CD4-positive, alpha-beta T cell (primary cell): ENCODE results near the gene FCRL6. TPM values are rescaled to one million over a fixed set of nuclear protein-coding genes. Genes with fewer than 3 reads are reported as not detected.

Experiments
- ATAC-seq: fragments of 200-7000 bp; cut with Tn5 transposase; one replicate; pipeline ENCODE4 v1.10.0; 2022; ENCODE audit warnings: mild to moderate bottlenecking; ENCODE audit not compliant: poor library complexity
- CTCF ChIA-PET: fragments of 350-600 bp; sonication (Branson Sonifier 250); formaldehyde crosslinking; loops from one replicate; lab custom pipeline; 2021; ENCODE audit warnings: antibody characterized with exemption, inconsistent platforms; lab: Charles Lee
- POLR2A ChIA-PET: fragments of 350-600 bp; sonication (Branson Sonifier 250); formaldehyde crosslinking; loops from one replicate; lab custom pipeline; 2021; ENCODE audit warnings: antibody characterized with exemption, inconsistent platforms; lab: Charles Lee
- DNase-seq, 14 experiments: peaks; one replicate each; pipeline ENCODE4 v3.0.0-alpha.2; 2013 to 2020; ENCODE audit warnings: mixed read lengths in 2 of 14
- H3K27ac ChIP-seq, 2 donors: one replicate each; pipeline versions ENCODE4 v1.5.1 to v1.7.0; 2013; ENCODE audit warnings: low read length in 2 of 2, low read depth in 1 of 2, mild to moderate bottlenecking in 1 of 2
- H3K27me3 ChIP-seq, 2 experiments: 1 replicate in 1 of 2; 2 replicates in 1 of 2; pipeline versions ENCODE4 v1.6.1 to v1.7.0; 2013; ENCODE audit warnings: low read length in 2 of 2, control low read depth in 1 of 2, mild to moderate bottlenecking in 1 of 2, moderate library complexity in 1 of 2; ENCODE audit not compliant: insufficient read depth in 2 of 2, control insufficient read depth in 1 of 2
- H3K36me3 ChIP-seq: one replicate; pipeline ENCODE4 v1.6.1; 2013; ENCODE audit warnings: low read length, control low read depth; ENCODE audit not compliant: insufficient read depth
- H3K4me1 ChIP-seq: one replicate; pipeline ENCODE4 v1.6.1; 2013; ENCODE audit warnings: low read length, control low read depth; ENCODE audit not compliant: insufficient read depth
- H3K4me3 ChIP-seq: one replicate; pipeline ENCODE4 v1.5.1; 2013; ENCODE audit warnings: mild to moderate bottlenecking, low read length, moderate library complexity
- H3K9me3 ChIP-seq, 2 experiments: 1 replicate in 1 of 2; 2 replicates in 1 of 2; pipeline versions ENCODE4 v1.6.1 to v1.7.0; 2013; ENCODE audit warnings: low read length in 2 of 2, mild to moderate bottlenecking in 2 of 2, control low read depth in 1 of 2, moderate library complexity in 1 of 2; ENCODE audit not compliant: control insufficient read depth in 1 of 2, insufficient read depth in 1 of 2
- H3K27ac Mint-ChIP-seq: one replicate; pipeline ENCODE4 v1.8.0; 2020; ENCODE audit warnings: mixed read lengths
- H3K27me3 Mint-ChIP-seq: one replicate; pipeline ENCODE4 v1.8.0; 2021; ENCODE audit warnings: mixed read lengths
- H3K36me3 Mint-ChIP-seq: one replicate; pipeline ENCODE4 v1.8.0; 2021; ENCODE audit warnings: low read depth, mixed read lengths
- H3K4me1 Mint-ChIP-seq: one replicate; pipeline ENCODE4 v1.8.0; 2021; ENCODE audit warnings: low read depth, mixed read lengths
- H3K4me3 Mint-ChIP-seq: one replicate; pipeline ENCODE4 v1.8.0; 2020; ENCODE audit warnings: mild to moderate bottlenecking, mixed read lengths
- H3K9me3 Mint-ChIP-seq: one replicate; pipeline ENCODE4 v1.8.0; 2020; ENCODE audit warnings: mixed read lengths
- intact Hi-C, 2 experiments: fragments of 100-400 bp; cut with DNase I in 1 of 2; cut with micrococcal nuclease in 1 of 2; formaldehyde crosslinking; loops; one replicate each; pipeline versions ENCODE4 v1.15.1 to v1.9.0; 2023 to 2025; cut with DNase I, micrococcal nuclease
- total RNA-seq, 174 experiments: library from RNA in 2 of 174; stranded (reverse) in 2 of 174; gene quantifications; one replicate each; pipeline ENCODE4 v1.2.3 and lab custom pipeline; 2021 to 2026
- TF ChIP-seq, protein P1 (sequence below): fragments of 200-600 bp; IDR thresholded peaks from one replicate; pipeline ENCODE4 v1.8.0; 2022; ENCODE audit warnings: antibody characterized with exemption, mild to moderate bottlenecking

Gene FCRL6
- total RNA-seq, 2 experiments from 2014 or later, result 0.28 to 0.52 TPM

DNA sequence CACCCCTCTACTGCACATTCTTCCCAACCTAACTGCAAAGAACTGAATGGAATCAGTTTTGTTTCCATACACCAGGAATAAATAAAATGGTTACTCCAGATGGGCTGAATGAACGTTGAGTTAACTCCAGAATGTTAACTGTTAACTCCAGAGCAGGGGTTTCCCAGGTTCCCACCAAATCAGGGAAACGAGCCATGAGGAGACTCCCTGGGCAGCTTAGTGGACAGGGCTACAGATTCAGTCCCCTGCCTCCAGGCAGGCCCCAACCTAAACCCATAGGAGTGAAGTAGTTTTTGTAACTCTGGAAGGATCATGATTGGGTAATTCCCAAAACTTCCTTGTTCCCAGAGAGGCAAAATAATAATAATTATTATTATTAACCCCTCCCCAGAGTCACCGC, 46.2 kb downstream of the FCRL6 start:
- Mint-ChIP-seq H3K27ac (no peak overlapping the region), H3K27me3 (no peaks in the 10 kb centered on the region), H3K36me3 (no peaks in the 10 kb centered on the region), H3K4me3 (no peak overlapping the region), H3K4me1 (peaks cover 6% of the 10 kb centered on the region), H3K9me3 (no peaks in the 10 kb centered on the region)
- Histone ChIP-seq H3K4me3 (no peak overlapping the region), H3K36me3 (no peaks in the 10 kb centered on the region), H3K27me3 (no peaks in the 10 kb centered on the region), H3K9me3 (no peaks in the 10 kb centered on the region), H3K4me1 (no peaks in the 10 kb centered on the region), H3K27ac (no peak overlapping the region)
- ATAC-seq (no peak), DNase-seq (no peak)
- ChIA-PET CTCF (no interaction called here), POLR2A (no interaction called here)
- TF ChIP-seq, protein P1, sequence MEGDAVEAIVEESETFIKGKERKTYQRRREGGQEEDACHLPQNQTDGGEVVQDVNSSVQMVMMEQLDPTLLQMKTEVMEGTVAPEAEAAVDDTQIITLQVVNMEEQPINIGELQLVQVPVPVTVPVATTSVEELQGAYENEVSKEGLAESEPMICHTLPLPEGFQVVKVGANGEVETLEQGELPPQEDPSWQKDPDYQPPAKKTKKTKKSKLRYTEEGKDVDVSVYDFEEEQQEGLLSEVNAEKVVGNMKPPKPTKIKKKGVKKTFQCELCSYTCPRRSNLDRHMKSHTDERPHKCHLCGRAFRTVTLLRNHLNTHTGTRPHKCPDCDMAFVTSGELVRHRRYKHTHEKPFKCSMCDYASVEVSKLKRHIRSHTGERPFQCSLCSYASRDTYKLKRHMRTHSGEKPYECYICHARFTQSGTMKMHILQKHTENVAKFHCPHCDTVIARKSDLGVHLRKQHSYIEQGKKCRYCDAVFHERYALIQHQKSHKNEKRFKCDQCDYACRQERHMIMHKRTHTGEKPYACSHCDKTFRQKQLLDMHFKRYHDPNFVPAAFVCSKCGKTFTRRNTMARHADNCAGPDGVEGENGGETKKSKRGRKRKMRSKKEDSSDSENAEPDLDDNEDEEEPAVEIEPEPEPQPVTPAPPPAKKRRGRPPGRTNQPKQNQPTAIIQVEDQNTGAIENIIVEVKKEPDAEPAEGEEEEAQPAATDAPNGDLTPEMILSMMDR, result no peak
- intact Hi-C loops, result no loop called here

DNA sequence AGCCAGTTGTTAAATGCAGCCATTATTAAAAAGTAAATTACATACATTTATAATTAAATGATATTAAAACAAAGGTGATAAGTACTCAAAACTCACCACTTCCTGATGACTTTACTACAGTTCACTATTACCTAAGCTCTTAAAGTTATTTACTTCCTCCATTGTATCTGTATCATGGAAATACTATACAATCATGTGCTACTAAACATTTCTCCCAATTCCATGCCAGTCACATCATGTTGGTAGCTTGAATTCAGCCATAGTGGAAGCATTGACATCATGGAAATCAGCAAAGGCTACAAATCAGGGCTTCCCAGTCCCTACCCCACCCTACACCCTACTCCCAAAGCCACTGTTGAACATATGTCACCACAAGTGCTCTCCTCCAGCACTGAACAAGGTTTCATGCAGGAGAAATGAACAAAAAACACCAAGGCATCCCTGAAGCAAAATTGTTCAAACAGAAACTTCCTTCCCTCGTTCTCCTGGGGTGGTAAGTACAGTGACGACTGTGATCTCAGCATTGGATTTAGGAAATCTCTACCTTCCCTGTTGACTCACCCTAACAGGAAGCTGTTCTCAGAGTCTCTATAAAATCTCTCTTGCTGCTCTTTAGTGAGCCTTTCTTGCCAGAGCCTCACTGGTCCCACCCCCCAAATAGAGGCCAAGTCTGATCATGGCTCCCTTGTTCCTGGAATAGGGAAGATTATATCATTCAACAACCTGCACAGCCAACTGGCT, 47.6 kb downstream of the FCRL6 start:
- Mint-ChIP-seq H3K27me3 (no peaks in the 10 kb centered on the region), H3K36me3 (no peaks in the 10 kb centered on the region), H3K9me3 (no peaks in the 10 kb centered on the region), H3K27ac (no peak overlapping the region), H3K4me3 (no peak overlapping the region), H3K4me1 (peaks cover 15% of the 10 kb centered on the region)
- H3K27me3 ChIP-seq, result no peaks in the 10 kb centered on the region
- no peak overlapping the region for H3K4me3 ChIP-seq
- ChIA-PET CTCF (no interaction called here), POLR2A (no interaction called here)
- intact Hi-C loops, result loop anchor here (2.0 to 10.0 kb wide), 3 partner anchors 41 to 85 kb away; partner anchors contain the start of gene TAGLN2 (in 1 of the 2)
- no peaks in the 10 kb centered on the region for H3K9me3 ChIP-seq
- no peak for ATAC-seq
- TF ChIP-seq, protein P1, result no peak
- H3K36me3 ChIP-seq, result no peaks in the 10 kb centered on the region
- H3K27ac ChIP-seq, result no peak overlapping the region
- peak in 2 of 14 experiments; percentile 28 to 43 for DNase-seq
- H3K4me1 ChIP-seq, result peaks cover 3% of the 10 kb centered on the region

GRCh38 chr1:159851407-159851806, 49.2 kb downstream of the FCRL6 start:
- Histone ChIP-seq H3K36me3 (no peaks in the 10 kb centered on the region), H3K4me3 (no peak overlapping the region), H3K9me3 (no peaks in the 10 kb centered on the region), H3K27ac (no peak overlapping the region), H3K4me1 (peaks cover 12% of the 10 kb centered on the region), H3K27me3 (no peaks in the 10 kb centered on the region)
- no peak overlapping the region for H3K27ac Mint-ChIP-seq
- H3K27me3 Mint-ChIP-seq, result no peaks in the 10 kb centered on the region
- peaks cover 20% of the 10 kb centered on the region for H3K4me1 Mint-ChIP-seq
- peak overlapping the region; percentile 17 for H3K4me3 Mint-ChIP-seq
- intact Hi-C loops, result loop anchor here (2.0 to 10.0 kb wide), 3 partner anchors 39 to 83 kb away; partner anchors contain the start of gene TAGLN2 (in 1 of the 2)
- H3K9me3 Mint-ChIP-seq, result no peaks in the 10 kb centered on the region
- no peak for ATAC-seq
- ChIA-PET CTCF (no interaction called here), POLR2A (interaction anchor here (1.0 kb wide), 1 partner anchor 15 kb away, joined by 3 read pairs; no protein-coding TSS in a partner anchor)
- no peaks in the 10 kb centered on the region for H3K36me3 Mint-ChIP-seq
- TF ChIP-seq, protein P1, result peak; percentile 32
- DNase-seq, result peak in 2 of 14 experiments; percentile 36 to 38
